ENCODE measurements around the gene FOXJ3. TPM values are rescaled to one million over a fixed set of nuclear protein-coding genes. Genes with fewer than 3 reads are reported as not detected.

The FOXJ3 gene
- total RNA-seq, 1 experiment from 2014 or later: 51.1 TPM

DNA sequence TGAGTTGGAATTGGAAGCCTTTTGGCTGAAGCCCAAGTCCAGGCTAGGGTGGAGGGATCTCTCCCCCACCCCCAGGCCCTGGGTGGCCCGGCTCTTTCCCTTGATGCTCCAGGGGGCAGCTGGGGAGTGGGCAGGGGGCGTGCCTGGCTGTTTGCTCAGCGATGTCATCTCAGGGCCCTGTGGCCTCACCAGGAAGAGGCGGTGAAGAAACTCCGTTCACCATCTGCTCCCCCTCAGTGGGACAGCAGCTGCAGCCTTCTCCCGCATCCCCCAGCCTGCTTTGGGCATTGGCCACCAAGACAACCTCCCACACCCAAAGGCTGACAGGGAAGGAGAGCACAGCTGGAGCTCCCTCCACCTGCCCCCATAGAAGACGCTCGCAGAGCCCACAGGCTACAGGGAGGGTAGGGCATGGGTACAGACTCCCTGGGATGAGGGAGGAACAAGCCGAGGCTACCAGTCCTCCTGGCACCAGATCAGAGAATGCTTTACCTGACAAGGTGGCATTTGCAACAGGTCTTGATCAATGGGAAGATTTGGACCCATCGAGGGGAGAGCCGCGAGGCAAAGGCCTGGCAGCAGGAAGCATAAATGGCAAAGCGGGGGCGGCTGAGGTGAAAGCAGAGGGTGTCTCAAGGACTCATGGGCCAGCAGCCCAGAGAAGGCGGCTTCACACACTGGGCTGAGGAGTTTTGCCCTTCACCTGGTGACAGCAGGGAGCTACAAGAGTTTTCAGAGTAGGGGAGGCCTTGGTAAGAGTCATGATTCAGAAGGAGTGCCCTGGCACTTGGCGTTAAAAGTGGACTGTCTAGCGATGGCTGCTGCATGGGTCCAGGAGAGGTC, 164.0 kb downstream of the FOXJ3 start:
- CTCF ChIA-PET: interaction anchor here (1.1 to 1.2 kb wide), 2 partner anchors 8 to 15 kb away, joined by 3 read pairs; no protein-coding TSS in a partner anchor
- BruUV-seq (replicated peaks): no TSS peak
- Histone ChIP-seq H3K9me2 (ENCODE audit: insufficient read depth) (no peaks in the 10 kb centered on the region), H3K79me2 (ENCODE audit: insufficient read depth, low read length) (no peaks in the 10 kb centered on the region), H3K36me3 (ENCODE audit: control insufficient read depth in 1 of 2, insufficient read depth in 2 of 2, low read length in 2 of 2) (no peaks in the 10 kb centered on the region), H3K27me3 (ENCODE audit: insufficient read depth, low read length) (no peaks in the 10 kb centered on the region), H3K9ac (ENCODE audit: low read length) (no peak overlapping the region), H3K4me1 (ENCODE audit: control insufficient read depth in 1 of 2, insufficient read depth in 2 of 2, low read length in 2 of 2) (peaks cover 11 to 31% of the 10 kb centered on the region in 2 experiments), H3K4me2 (ENCODE audit: low read length) (no peak overlapping the region), H4K20me1 (ENCODE audit: insufficient read depth) (no peaks in the 10 kb centered on the region), H3K27ac (ENCODE audit: low read depth, low read length) (no peak overlapping the region), H3K4me3 (replicated peaks in 1 of 2; ENCODE audit: low read depth in 1 of 2, low read length in 2 of 2) (no peak overlapping the region), H3K9me3 (ENCODE audit: control insufficient read depth in 1 of 2, insufficient read depth in 1 of 2, low read depth in 1 of 2, low read length in 2 of 2) (no peaks in the 10 kb centered on the region), H2AFZ (ENCODE audit: low read depth, low read length, poor library complexity, severe bottlenecking) (no peak overlapping the region)
- POLR2A ChIA-PET: no interaction called here
- RAD21 ChIA-PET (ENCODE audit: low non-redundant PET in 1 of 2, low total read pairs in 2 of 2, uncharacterized antibody in 2 of 2, unreplicated experiment in 2 of 2): no interaction called here
- TF ChIP-seq ELF1 (IDR thresholded peaks at IDR 0.05; ENCODE audit: borderline replicate concordance, low read depth): no peak
- TF ChIP-seq JUND (IDR thresholded peaks at IDR 0.05): no peak
- no peak for TF ChIP-seq POLR2AphosphoS5 (IDR thresholded peaks at IDR 0.05; ENCODE audit: low read depth, low read length)
- TF ChIP-seq, protein P1, sequence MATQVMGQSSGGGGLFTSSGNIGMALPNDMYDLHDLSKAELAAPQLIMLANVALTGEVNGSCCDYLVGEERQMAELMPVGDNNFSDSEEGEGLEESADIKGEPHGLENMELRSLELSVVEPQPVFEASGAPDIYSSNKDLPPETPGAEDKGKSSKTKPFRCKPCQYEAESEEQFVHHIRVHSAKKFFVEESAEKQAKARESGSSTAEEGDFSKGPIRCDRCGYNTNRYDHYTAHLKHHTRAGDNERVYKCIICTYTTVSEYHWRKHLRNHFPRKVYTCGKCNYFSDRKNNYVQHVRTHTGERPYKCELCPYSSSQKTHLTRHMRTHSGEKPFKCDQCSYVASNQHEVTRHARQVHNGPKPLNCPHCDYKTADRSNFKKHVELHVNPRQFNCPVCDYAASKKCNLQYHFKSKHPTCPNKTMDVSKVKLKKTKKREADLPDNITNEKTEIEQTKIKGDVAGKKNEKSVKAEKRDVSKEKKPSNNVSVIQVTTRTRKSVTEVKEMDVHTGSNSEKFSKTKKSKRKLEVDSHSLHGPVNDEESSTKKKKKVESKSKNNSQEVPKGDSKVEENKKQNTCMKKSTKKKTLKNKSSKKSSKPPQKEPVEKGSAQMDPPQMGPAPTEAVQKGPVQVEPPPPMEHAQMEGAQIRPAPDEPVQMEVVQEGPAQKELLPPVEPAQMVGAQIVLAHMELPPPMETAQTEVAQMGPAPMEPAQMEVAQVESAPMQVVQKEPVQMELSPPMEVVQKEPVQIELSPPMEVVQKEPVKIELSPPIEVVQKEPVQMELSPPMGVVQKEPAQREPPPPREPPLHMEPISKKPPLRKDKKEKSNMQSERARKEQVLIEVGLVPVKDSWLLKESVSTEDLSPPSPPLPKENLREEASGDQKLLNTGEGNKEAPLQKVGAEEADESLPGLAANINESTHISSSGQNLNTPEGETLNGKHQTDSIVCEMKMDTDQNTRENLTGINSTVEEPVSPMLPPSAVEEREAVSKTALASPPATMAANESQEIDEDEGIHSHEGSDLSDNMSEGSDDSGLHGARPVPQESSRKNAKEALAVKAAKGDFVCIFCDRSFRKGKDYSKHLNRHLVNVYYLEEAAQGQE (IDR thresholded peaks at IDR 0.05; ENCODE audit: low read depth): no peak
- no peak for TF ChIP-seq YY1 (IDR thresholded peaks at IDR 0.05; ENCODE audit: extremely low read depth, insufficient replicate concordance, low read depth, low read length)
- no peak for TF ChIP-seq CBX3 (IDR thresholded peaks at IDR 0.05; ENCODE audit: low read depth)
- TF ChIP-seq EGR1 (IDR thresholded peaks at IDR 0.05; ENCODE audit: low read depth): no peak
- intact Hi-C loops (cut with micrococcal nuclease): loop anchor here (10.0 kb wide), 2 partner anchors 564 to 906 kb away; no protein-coding TSS in a partner anchor
- DNase-seq (ENCODE audit: low read depth, low spot score): no peak
- ATAC-seq: no peak
